Neuronal stem cell (in vitro differentiated cells): Measurements from ENCODE around the gene RAPGEF5.

ENCODE experiments used
- DNase-seq: peaks from one replicate; pipeline ENCODE4 v3.0.0-alpha.2; 2013; ENCODE audit warnings: low spot score
- H2AFZ ChIP-seq: one replicate; pipeline ENCODE4 v1.6.1; 2013; ENCODE audit warnings: mild to moderate bottlenecking, low read length, inconsistent platforms
- H2AK5ac ChIP-seq: 2 replicates; pipeline ENCODE4 v1.6.1; 2013; ENCODE audit warnings: low read depth, mild to moderate bottlenecking, inconsistent platforms, low read length, moderate library complexity, mixed read lengths
- H2BK120ac ChIP-seq: 2 replicates; pipeline ENCODE4 v1.6.1; 2013; ENCODE audit warnings: low read depth, mild to moderate bottlenecking, inconsistent platforms, low read length, moderate library complexity, mixed read lengths
- H2BK12ac ChIP-seq: one replicate; pipeline ENCODE4 v1.6.1; 2013; ENCODE audit warnings: low read length, inconsistent platforms
- H2BK15ac ChIP-seq: 2 replicates; pipeline ENCODE4 v1.6.1; 2013; ENCODE audit warnings: mild to moderate bottlenecking, low read length, inconsistent platforms, mixed read lengths
- H2BK5ac ChIP-seq: one replicate; pipeline ENCODE4 v1.6.1; 2013; ENCODE audit warnings: inconsistent platforms, mild to moderate bottlenecking, low read length, moderate library complexity
- H3K14ac ChIP-seq: one replicate; pipeline ENCODE4 v1.6.1; 2013; ENCODE audit warnings: low read length, inconsistent platforms
- H3K18ac ChIP-seq: 2 replicates; pipeline ENCODE4 v1.6.1; 2013; ENCODE audit warnings: low read length, inconsistent platforms
- H3K23ac ChIP-seq: 2 replicates; pipeline ENCODE4 v1.6.1; 2013; ENCODE audit warnings: low read depth, mild to moderate bottlenecking, mixed read lengths, low read length, inconsistent platforms; ENCODE audit not compliant: poor library complexity
- H3K27ac ChIP-seq: replicated peaks from 3 replicates; pipeline ENCODE4 v1.5.1; 2013; ENCODE audit warnings: low read length, inconsistent platforms
- H3K27me3 ChIP-seq, 3 experiments: 2 replicates each; pipeline ENCODE4 v1.6.1; 2013; ENCODE audit warnings: low read length in 3 of 3, mild to moderate bottlenecking in 2 of 3, inconsistent platforms in 1 of 3, low read depth in 1 of 3, mixed read lengths in 1 of 3, moderate library complexity in 1 of 3; ENCODE audit not compliant: control insufficient read depth in 3 of 3, insufficient read depth in 3 of 3
- H3K36me3 ChIP-seq, 2 donors: replicated peaks in 1 of 2; 2 replicates each; pipeline ENCODE4 v1.6.1; 2013; ENCODE audit warnings: low read length in 2 of 2; ENCODE audit not compliant: control insufficient read depth in 2 of 2, insufficient read depth in 2 of 2
- H3K4ac ChIP-seq: 2 replicates; pipeline ENCODE4 v1.6.1; 2013; ENCODE audit warnings: inconsistent platforms, mild to moderate bottlenecking, low read length, moderate library complexity
- H3K4me1 ChIP-seq, 2 donors: 1 replicate in 1 of 2; 2 replicates in 1 of 2; pipeline ENCODE4 v1.6.1; 2013; ENCODE audit warnings: low read length in 2 of 2, low read depth in 1 of 2; ENCODE audit not compliant: control insufficient read depth in 2 of 2, insufficient read depth in 1 of 2
- H3K4me2 ChIP-seq: one replicate; pipeline ENCODE4 v1.6.1; 2013; ENCODE audit warnings: mild to moderate bottlenecking, low read length, inconsistent platforms; ENCODE audit not compliant: insufficient read depth, poor library complexity, severe bottlenecking
- H3K4me3 ChIP-seq, 2 donors: 2 replicates each; pipeline ENCODE4 v1.5.1; 2013; ENCODE audit warnings: low read length in 2 of 2, mild to moderate bottlenecking in 2 of 2, inconsistent platforms in 1 of 2, moderate library complexity in 1 of 2
- H3K79me1 ChIP-seq: one replicate; pipeline ENCODE4 v1.6.1; 2013; ENCODE audit warnings: low read depth, mild to moderate bottlenecking, inconsistent platforms, low read length, moderate library complexity
- H3K9ac ChIP-seq: one replicate; pipeline ENCODE4 v1.6.1; 2013; ENCODE audit warnings: mild to moderate bottlenecking, low read depth, low read length, inconsistent platforms; ENCODE audit not compliant: poor library complexity
- H3K9me3 ChIP-seq, 2 donors: replicated peaks in 1 of 2; 2 replicates each; pipeline versions ENCODE3 to v1.6.1; 2013; ENCODE audit warnings: low read length in 2 of 2, mild to moderate bottlenecking in 2 of 2, inconsistent platforms in 1 of 2, low read depth in 1 of 2, mixed read lengths in 1 of 2, moderate library complexity in 1 of 2; ENCODE audit not compliant: control insufficient read depth in 2 of 2, insufficient read depth in 1 of 2
- H4K8ac ChIP-seq: one replicate; pipeline ENCODE4 v1.6.1; 2013; ENCODE audit warnings: low read depth, mild to moderate bottlenecking, inconsistent platforms, low read length, moderate library complexity
- H4K91ac ChIP-seq: one replicate; pipeline ENCODE4 v1.6.1; 2013; ENCODE audit warnings: low read length, low read depth, mild to moderate bottlenecking, inconsistent platforms; ENCODE audit not compliant: poor library complexity
- WGBS, 2 donors: extraction: QIAGEN DNeasy Blood & Tissue Kit; methylation state at CpG; one replicate each; pipeline ENCODE4 v1.1.7; 2013; ENCODE audit warnings: missing lambda C conversion rate in 2 of 2, mixed read lengths in 1 of 2; ENCODE audit not compliant: insufficient read length in 2 of 2, insufficient replicate concordance in 1 of 2; ENCODE audit errors: extremely low coverage in 2 of 2; 5-methylcytosine and 5-hydroxymethylcytosine counted together

RAPGEF5 gene

DNA sequence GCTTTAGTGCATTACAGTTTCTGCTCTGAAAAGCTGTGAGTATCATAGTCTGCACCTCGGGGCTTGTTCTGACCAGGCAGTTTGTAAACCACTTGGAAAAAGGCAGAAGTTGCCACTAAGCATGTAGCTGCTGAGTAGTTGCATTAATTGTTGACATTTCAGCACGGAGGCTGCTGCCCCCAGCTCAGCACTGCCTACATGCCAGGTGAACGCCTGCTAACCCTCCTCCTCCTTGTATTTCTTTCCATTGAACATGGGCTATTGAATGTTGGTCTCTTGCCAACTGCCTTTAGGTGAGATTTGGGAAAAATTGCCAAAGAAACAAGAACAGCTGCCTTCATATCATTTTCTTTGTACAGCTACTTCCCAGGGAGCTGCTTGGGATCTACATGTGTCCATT, 164.2 kb downstream of the RAPGEF5 start:
- H3K18ac ChIP-seq, result peak overlapping the region; percentile 32
- no peak overlapping the region for H4K91ac ChIP-seq
- H3K4me1 ChIP-seq, result peaks cover 15 to 42% of the 10 kb centered on the region in 2 donors
- H3K14ac ChIP-seq, result no peak overlapping the region
- no peak overlapping the region for H4K8ac ChIP-seq
- H3K9ac ChIP-seq, result peak overlapping the region; percentile 26
- no peaks in the 10 kb centered on the region for H3K9me3 ChIP-seq
- peak overlapping the region; percentile 52 to 55 for H3K4me3 ChIP-seq
- H3K27me3 ChIP-seq, result no peaks in the 10 kb centered on the region
- no peak overlapping the region for H2BK120ac ChIP-seq
- peak overlapping the region; percentile 84 for H2AFZ ChIP-seq
- H3K4me2 ChIP-seq, result peak overlapping the region; percentile 61
- peaks cover 0 to 20% of the 10 kb centered on the region in 2 donors for H3K36me3 ChIP-seq
- H3K23ac ChIP-seq, result no peak overlapping the region
- H3K4ac ChIP-seq, result no peak overlapping the region
- H2BK5ac ChIP-seq, result no peak overlapping the region
- no peak overlapping the region for H2BK15ac ChIP-seq
- H2BK12ac ChIP-seq, result no peak overlapping the region
- no peak for DNase-seq
- no peak overlapping the region for H2AK5ac ChIP-seq
- no peak overlapping the region for H3K27ac ChIP-seq
- no CpG with 5 or more reads among the region's 3 CpGs for WGBS, 2 donors
- no peaks in the 10 kb centered on the region for H3K79me1 ChIP-seq

DNA sequence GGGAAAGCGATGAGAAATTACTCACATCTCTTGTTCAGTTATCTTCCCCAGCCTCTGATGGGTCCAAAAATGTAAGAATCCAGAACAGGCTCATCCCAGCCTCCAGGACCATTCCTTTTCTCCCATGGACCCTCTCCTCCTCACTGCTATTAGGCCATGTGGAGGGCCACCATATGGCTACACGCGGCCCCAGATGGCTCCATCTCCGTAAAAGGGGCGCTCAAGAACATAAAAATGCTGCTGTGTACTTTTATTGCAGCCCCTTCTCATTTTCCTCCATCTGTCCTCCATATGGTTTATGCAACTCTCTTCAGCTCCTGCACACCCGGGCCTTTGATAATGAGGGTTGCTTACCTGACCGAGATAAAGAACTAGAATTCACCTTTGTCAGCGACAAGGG, 166.2 kb downstream of the RAPGEF5 start:
- Histone ChIP-seq H2AFZ (no peak overlapping the region), H2BK15ac (no peak overlapping the region), H3K23ac (no peak overlapping the region), H2BK120ac (no peak overlapping the region), H3K9me3 (no peaks in the 10 kb centered on the region), H3K4ac (no peak overlapping the region), H3K4me1 (peaks cover 11 to 33% of the 10 kb centered on the region in 2 donors), H3K18ac (no peak overlapping the region), H2BK12ac (no peak overlapping the region), H2AK5ac (no peak overlapping the region), H3K4me3 (no peak overlapping the region), H3K4me2 (no peak overlapping the region), H3K27me3 (no peaks in the 10 kb centered on the region), H4K91ac (no peak overlapping the region), H3K14ac (no peak overlapping the region), H4K8ac (no peak overlapping the region), H3K27ac (no peak overlapping the region), H2BK5ac (no peak overlapping the region), H3K9ac (no peak overlapping the region), H3K36me3 (peaks cover 0 to 24% of the 10 kb centered on the region in 2 donors), H3K79me1 (no peaks in the 10 kb centered on the region)
- no CpG with 5 or more reads among the region's 8 CpGs for WGBS, 2 donors
- DNase-seq, result no peak

DNA sequence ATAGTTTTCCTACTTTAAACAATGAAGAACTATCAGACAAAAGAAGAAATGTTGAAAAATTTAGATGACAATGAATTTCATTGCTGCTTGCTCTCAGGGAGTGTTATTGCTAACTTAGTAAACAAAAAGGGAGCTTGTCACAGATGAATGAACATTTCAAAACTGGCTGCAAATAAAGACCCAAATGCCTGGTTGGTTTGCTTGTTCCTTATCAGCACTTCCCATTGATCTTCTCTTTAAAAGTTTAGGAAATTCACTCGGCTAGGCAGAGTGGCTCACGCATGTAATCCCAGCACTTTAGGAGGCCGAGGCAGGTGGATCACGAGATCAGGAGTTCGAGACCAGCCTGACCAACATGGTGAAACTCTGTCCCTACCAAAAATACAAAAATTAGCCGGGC, 167.2 kb downstream of the RAPGEF5 start:
- no peak overlapping the region for H2BK120ac ChIP-seq
- H3K14ac ChIP-seq, result no peak overlapping the region
- no peak overlapping the region for H3K23ac ChIP-seq
- H2BK12ac ChIP-seq, result no peak overlapping the region
- no peak overlapping the region for H3K4me3 ChIP-seq
- no CpG with 5 or more reads among the region's 6 CpGs for WGBS, 2 donors
- no peaks in the 10 kb centered on the region for H3K79me1 ChIP-seq
- peaks cover 11 to 25% of the 10 kb centered on the region in 2 donors for H3K4me1 ChIP-seq
- H3K9me3 ChIP-seq, result no peaks in the 10 kb centered on the region
- DNase-seq, result no peak
- H2AK5ac ChIP-seq, result no peak overlapping the region
- no peak overlapping the region for H2BK5ac ChIP-seq
- H2AFZ ChIP-seq, result no peak overlapping the region
- no peak overlapping the region for H4K91ac ChIP-seq
- H3K4me2 ChIP-seq, result no peak overlapping the region
- no peak overlapping the region for H2BK15ac ChIP-seq
- no peak overlapping the region for H3K4ac ChIP-seq
- peaks cover 0 to 24% of the 10 kb centered on the region in 2 donors for H3K36me3 ChIP-seq
- H3K27me3 ChIP-seq, result no peaks in the 10 kb centered on the region
- no peak overlapping the region for H3K9ac ChIP-seq
- no peak overlapping the region for H4K8ac ChIP-seq
- no peak overlapping the region for H3K27ac ChIP-seq
- no peak overlapping the region for H3K18ac ChIP-seq

DNA sequence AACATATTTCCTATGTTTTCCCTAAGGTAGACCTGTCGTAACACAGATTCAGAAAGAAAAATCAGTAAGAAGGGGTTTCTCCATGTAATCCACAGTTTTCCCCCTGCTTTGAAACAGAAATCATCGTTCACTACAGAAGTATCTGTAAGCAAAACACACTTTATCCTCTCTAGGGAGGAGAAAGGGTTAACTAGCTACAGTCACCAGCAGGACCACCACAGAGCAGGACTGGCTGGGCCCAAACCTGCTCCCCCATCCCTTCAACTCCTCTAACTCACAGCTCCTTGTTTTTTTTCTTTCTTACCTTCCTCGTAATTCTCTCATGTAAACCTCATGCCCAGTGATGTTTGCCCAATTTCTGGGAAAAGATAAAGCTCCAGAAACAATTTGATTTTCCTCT, 167.7 kb downstream of the RAPGEF5 start:
- Histone ChIP-seq H4K8ac (no peak overlapping the region), H3K4me3 (no peak overlapping the region), H3K79me1 (no peaks in the 10 kb centered on the region), H3K27me3 (no peaks in the 10 kb centered on the region), H3K4me2 (no peak overlapping the region), H3K9ac (no peak overlapping the region), H3K4ac (no peak overlapping the region), H3K36me3 (peaks cover 0 to 24% of the 10 kb centered on the region in 2 donors), H2BK15ac (no peak overlapping the region), H2BK5ac (no peak overlapping the region), H3K4me1 (peaks cover 9 to 20% of the 10 kb centered on the region in 2 donors), H3K9me3 (no peaks in the 10 kb centered on the region), H2AFZ (no peak overlapping the region), H3K23ac (no peak overlapping the region), H3K18ac (no peak overlapping the region), H4K91ac (no peak overlapping the region), H3K27ac (no peak overlapping the region), H2BK12ac (no peak overlapping the region), H2AK5ac (no peak overlapping the region), H2BK120ac (no peak overlapping the region), H3K14ac (no peak overlapping the region)
- WGBS, 2 donors, result no CpG with 5 or more reads among the region's 3 CpGs
- no peak for DNase-seq
